GM12878 (cell line): ENCODE data around the gene PRCC. TPM values are rescaled to one million over a fixed set of nuclear protein-coding genes. Genes with fewer than 3 reads are reported as not detected.

Experiments
- ATAC-seq: fragments of 200-7000 bp; cut with Tn5 transposase; 3 replicates; pipeline ENCODE4 v1.9.1; 2020; ENCODE audit warnings: mild to moderate bottlenecking, moderate library complexity
- BruUV-seq: library from RNA; stranded (reverse); fragments of 400-500 nt; replicated peaks from 2 replicates; lab custom pipeline; 2021; lab: Mats Ljungman, UMichigan
- CTCF ChIA-PET: fragments of 300-600 bp; sonication (Branson Sonifier 250); formaldehyde crosslinking; extraction: SDS; loops from one replicate; lab custom pipeline; 2021; ENCODE audit warnings: inconsistent platforms; lab: Yijun Ruan, JAX
- POLR2A ChIA-PET: fragments of 350-600 bp; formaldehyde crosslinking; extraction: SDS; loops from one replicate; lab custom pipeline; 2021; ENCODE audit warnings: inconsistent platforms; lab: Charles Lee
- RAD21 ChIA-PET: fragments of 300-600 bp; sonication (Branson Sonifier 250); formaldehyde crosslinking; loops from one replicate; lab custom pipeline; 2023; ENCODE audit warnings: antibody characterized with exemption; ENCODE audit not compliant: unreplicated experiment; lab: Charles Lee
- SMC1A ChIA-PET: fragments of 300-600 bp; sonication (Branson Sonifier 250); formaldehyde crosslinking; loops from one replicate; lab custom pipeline; 2023; ENCODE audit not compliant: unreplicated experiment, uncharacterized antibody; lab: Charles Lee
- DNase-seq: peaks from one replicate; pipeline ENCODE4 v3.0.0-alpha.2; 2011; ENCODE audit warnings: low read depth, low spot score
- FAIRE-seq: peaks from 3 replicates; lab custom pipeline; 2011; peaks lifted over from hg19 to GRCh38; lab: Jason Lieb, UNC
- H2AFZ ChIP-seq: 2 replicates; pipeline ENCODE4 v1.6.0; 2011; ENCODE audit warnings: low read depth, low read length, control low read depth; ENCODE audit not compliant: control insufficient read depth
- H3K27ac ChIP-seq: 2 replicates; pipeline ENCODE4 v1.5.1; 2011; ENCODE audit warnings: control low read depth; ENCODE audit not compliant: control insufficient read depth, insufficient read depth
- H3K27me3 ChIP-seq, 2 experiments: replicated peaks in 1 of 2; 2 replicates each; pipeline versions ENCODE4 v1.6.0 to v1.6.1; 2011; ENCODE audit warnings: low read length in 1 of 2; ENCODE audit not compliant: control insufficient read depth in 2 of 2, insufficient read depth in 2 of 2
- H3K36me3 ChIP-seq, 2 experiments: 2 replicates each; pipeline ENCODE4 v1.5.1; 2011; ENCODE audit warnings: low read length in 1 of 2; ENCODE audit not compliant: control insufficient read depth in 2 of 2, insufficient read depth in 2 of 2
- H3K4me1 ChIP-seq: 2 replicates; pipeline ENCODE4 v1.6.1; 2011; ENCODE audit warnings: mild to moderate bottlenecking, low read length, moderate library complexity, mixed read lengths; ENCODE audit not compliant: control insufficient read depth, insufficient read depth
- H3K4me2 ChIP-seq: 2 replicates; pipeline ENCODE4 v1.6.0; 2011; ENCODE audit warnings: control low read depth; ENCODE audit not compliant: control insufficient read depth, insufficient read depth
- H3K4me3 ChIP-seq: fragments of 200-600 bp; sonication (generic); 2 replicates; pipeline ENCODE4 v1.5.1; 2016
- H3K79me2 ChIP-seq: 2 replicates; pipeline ENCODE4 v1.6.0; 2011; ENCODE audit warnings: low read length; ENCODE audit not compliant: control insufficient read depth, insufficient read depth
- H3K9ac ChIP-seq: 2 replicates; pipeline ENCODE4 v1.8.0; 2011; ENCODE audit warnings: low read length, control low read depth, mixed read lengths; ENCODE audit not compliant: control insufficient read depth, insufficient read depth
- H3K9me3 ChIP-seq: replicated peaks from 3 replicates; pipeline ENCODE4 v1.5.1; 2011; ENCODE audit warnings: mild to moderate bottlenecking, low read length; ENCODE audit not compliant: control insufficient read depth, insufficient read depth
- H4K20me1 ChIP-seq: 2 replicates; pipeline ENCODE4 v1.6.0; 2011; ENCODE audit not compliant: control insufficient read depth, insufficient read depth
- BHLHE40 ChIP-seq, 2 experiments: fragments of 450-650 bp in 1 of 2; IDR thresholded peaks; 2 replicates each; pipeline ENCODE4 v1.6.1; 2011 to 2017; ENCODE audit warnings: low read depth in 2 of 2, borderline replicate concordance in 1 of 2, improper control_type of control experiment in 1 of 2, low read length in 1 of 2, mild to moderate bottlenecking in 1 of 2
- IKZF2 ChIP-seq, 2 experiments: fragments of 450-650 bp; IDR thresholded peaks; 2 replicates each; pipeline ENCODE4 v1.6.1; 2017; ENCODE audit warnings: mild to moderate bottlenecking in 2 of 2, moderate library complexity in 2 of 2
- LARP7 ChIP-seq: fragments of 450-650 bp; IDR thresholded peaks from 2 replicates; pipeline ENCODE4 v1.6.1; 2017; ENCODE audit warnings: mild to moderate bottlenecking
- POLR2A ChIP-seq: IDR thresholded peaks from 2 replicates; pipeline ENCODE4 v1.6.1; 2011; ENCODE audit warnings: low read depth, mild to moderate bottlenecking, low read length
- RFX5 ChIP-seq: IDR thresholded peaks from 2 replicates; pipeline ENCODE4 v1.6.1; 2011; ENCODE audit warnings: low read depth, low read length, improper control_type of control experiment
- YBX1 ChIP-seq: fragments of 450-650 bp; IDR thresholded peaks from 2 replicates; pipeline ENCODE4 v1.6.1; 2016; ENCODE audit warnings: antibody characterized with exemption
- WGBS: methylation state at CpG from one replicate; pipeline ENCODE4 v1.1.6; 2016; ENCODE audit warnings: low lambda C conversion rate; ENCODE audit not compliant: insufficient replicate concordance, insufficient coverage; ENCODE audit errors: missing lambda C conversion rate; 5-methylcytosine and 5-hydroxymethylcytosine counted together
- in situ Hi-C: fragments of 300-500 bp; cut with MboI; formaldehyde crosslinking; loops from 9 replicates; pipeline ENCODE4 v1.14.3; 2018; ENCODE audit warnings: mixed read lengths
- intact Hi-C: fragments of 100-400 bp; cut with micrococcal nuclease; formaldehyde crosslinking; loops from one replicate; pipeline ENCODE4 v1.14.2; 2022; ENCODE audit not compliant: unreplicated experiment
- polyA plus RNA-seq, 11 experiments: library from polyadenylated mRNA; depleted of rRNA in 4 of 11; unstranded in 6 of 11; stranded (reverse) in 5 of 11; fragments of >200 nt; fragmentation: Nextera tagmentation in 4 of 11; fragmentation: Illumina TruSeq in 1 of 11; extraction: Ambion mirVana in 4 of 11; extraction: Trizol in 1 of 11; gene quantifications; 1 replicate in 1 of 11; 2 replicates in 10 of 11; pipeline versions ENCODE4 v1.2.1 to v1.2.3, GENCODE V29; 2011 to 2016; ENCODE audit warnings: inconsistent platforms in 2 of 11, missing spikeins in 2 of 11, low read depth in 1 of 11
- total RNA-seq, 4 experiments: library from RNA; depleted of rRNA in 3 of 4; stranded (reverse); fragments of >200 nt in 3 of 4; fragmentation: Illumina TruSeq in 1 of 4; extraction: Trizol in 1 of 4; gene quantifications; 2 replicates each; pipeline versions ENCODE4 v1.2.1 to v1.2.3, GENCODE V29; 2013 to 2021
- TF ChIP-seq, protein P1 (sequence below): fragments of 450-650 bp; IDR thresholded peaks from 2 replicates; pipeline ENCODE4 v1.6.1; 2017; ENCODE audit warnings: mild to moderate bottlenecking, moderate library complexity

PRCC gene
- total and polyA plus RNA-seq, 10 of the 15 experiments (the other 5 are each of a cell fraction or from before 2014, with no cell fraction given) = 23.8 to 132 (median 63.1) TPM

DNA sequence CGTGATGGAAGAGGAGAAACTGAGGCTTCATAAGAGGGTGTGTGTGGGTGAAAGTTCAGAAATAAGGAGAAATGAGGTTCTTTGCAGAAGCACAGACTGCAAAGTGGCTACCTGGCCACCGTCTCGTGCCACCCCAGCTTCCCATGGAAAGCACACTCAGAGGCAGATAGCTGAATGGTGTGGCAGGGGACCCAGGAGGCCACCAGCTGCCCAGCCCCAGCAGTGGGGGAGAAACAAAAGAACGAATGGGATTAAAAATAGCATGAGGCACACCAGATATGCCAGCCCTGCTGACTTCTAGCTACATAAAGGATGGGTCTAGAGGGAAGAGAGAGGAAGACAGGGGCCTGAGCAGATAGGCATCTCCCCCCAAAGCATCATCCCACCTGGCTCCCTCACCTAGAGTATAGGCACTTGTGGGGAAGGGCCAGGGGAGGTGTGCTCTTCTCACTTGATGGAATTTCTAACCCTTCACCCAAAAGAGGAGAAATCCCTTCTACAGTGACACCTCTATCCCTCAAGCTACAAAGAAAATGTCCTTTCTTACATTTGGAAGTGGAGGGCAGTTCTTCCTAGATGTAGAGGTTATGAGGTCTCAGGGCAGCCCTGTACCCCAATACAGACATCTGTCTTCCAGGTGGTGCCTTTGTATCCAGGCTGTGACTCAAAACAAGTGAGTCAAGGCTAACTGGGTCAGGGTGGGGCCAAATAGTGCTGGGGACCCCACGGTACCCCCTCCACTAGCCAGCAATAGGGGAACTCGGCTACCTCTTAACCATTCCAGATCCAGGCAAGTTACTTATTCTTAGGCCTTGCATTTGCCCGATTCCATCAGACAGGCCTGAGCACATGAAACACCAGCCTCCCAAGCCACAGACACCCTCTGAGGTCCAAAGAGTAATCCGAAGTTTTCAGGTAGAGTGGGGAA lies 19.3 kb upstream of the PRCC start:
- Histone ChIP-seq H3K4me2 (peak overlapping the region; percentile 99), H3K79me2 (peaks cover 81% of the 10 kb centered on the region), H3K36me3 (peaks cover 16 to 21% of the 10 kb centered on the region in 2 experiments; a peak in 3 of 4 replicates), H3K4me3 (peak overlapping the region; percentile 99), H3K9me3 (no peaks in the 10 kb centered on the region), H3K9ac (peak overlapping the region; percentile 98), H2AFZ (no peak overlapping the region), H3K27me3 (no peaks in the 10 kb centered on the region), H4K20me1 (no peaks in the 10 kb centered on the region), H3K4me1 (peaks cover 20% of the 10 kb centered on the region), H3K27ac (peak overlapping the region; percentile 99)
- CTCF ChIA-PET = interaction anchor here (0.6 to 1.9 kb wide), 5 partner anchors 19 to 144 kb away, joined by 3 to 16 read pairs (median 4); partner anchors contain the start of genes ISG20L2, METTL25B and PRCC
- TF ChIP-seq POLR2A = peak; percentile 19; the same call in 1 of the 2 replicates
- no peak for TF ChIP-seq YBX1
- TF ChIP-seq, protein P1, sequence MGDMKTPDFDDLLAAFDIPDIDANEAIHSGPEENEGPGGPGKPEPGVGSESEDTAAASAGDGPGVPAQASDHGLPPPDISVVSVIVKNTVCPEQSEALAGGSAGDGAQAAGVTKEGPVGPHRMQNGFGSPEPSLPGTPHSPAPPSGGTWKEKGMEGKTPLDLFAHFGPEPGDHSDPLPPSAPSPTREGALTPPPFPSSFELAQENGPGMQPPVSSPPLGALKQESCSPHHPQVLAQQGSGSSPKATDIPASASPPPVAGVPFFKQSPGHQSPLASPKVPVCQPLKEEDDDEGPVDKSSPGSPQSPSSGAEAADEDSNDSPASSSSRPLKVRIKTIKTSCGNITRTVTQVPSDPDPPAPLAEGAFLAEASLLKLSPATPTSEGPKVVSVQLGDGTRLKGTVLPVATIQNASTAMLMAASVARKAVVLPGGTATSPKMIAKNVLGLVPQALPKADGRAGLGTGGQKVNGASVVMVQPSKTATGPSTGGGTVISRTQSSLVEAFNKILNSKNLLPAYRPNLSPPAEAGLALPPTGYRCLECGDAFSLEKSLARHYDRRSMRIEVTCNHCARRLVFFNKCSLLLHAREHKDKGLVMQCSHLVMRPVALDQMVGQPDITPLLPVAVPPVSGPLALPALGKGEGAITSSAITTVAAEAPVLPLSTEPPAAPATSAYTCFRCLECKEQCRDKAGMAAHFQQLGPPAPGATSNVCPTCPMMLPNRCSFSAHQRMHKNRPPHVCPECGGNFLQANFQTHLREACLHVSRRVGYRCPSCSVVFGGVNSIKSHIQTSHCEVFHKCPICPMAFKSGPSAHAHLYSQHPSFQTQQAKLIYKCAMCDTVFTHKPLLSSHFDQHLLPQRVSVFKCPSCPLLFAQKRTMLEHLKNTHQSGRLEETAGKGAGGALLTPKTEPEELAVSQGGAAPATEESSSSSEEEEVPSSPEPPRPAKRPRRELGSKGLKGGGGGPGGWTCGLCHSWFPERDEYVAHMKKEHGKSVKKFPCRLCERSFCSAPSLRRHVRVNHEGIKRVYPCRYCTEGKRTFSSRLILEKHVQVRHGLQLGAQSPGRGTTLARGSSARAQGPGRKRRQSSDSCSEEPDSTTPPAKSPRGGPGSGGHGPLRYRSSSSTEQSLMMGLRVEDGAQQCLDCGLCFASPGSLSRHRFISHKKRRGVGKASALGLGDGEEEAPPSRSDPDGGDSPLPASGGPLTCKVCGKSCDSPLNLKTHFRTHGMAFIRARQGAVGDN = no peak
- no peak for TF ChIP-seq RFX5
- 0 out of 2 replicates have a peak, but pooled peaks have one; percentile 12 for TF ChIP-seq LARP7
- TF ChIP-seq BHLHE40 (IDR thresholded peaks at IDR 0.05; ENCODE audit: borderline replicate concordance in 1 of 2, low read depth in 2 of 2, low read length in 1 of 2) = 0 out of 4 replicates have a peak, but pooled peaks of 1 of the 2 experiments have one; percentile 7
- TF ChIP-seq IKZF2 (IDR thresholded peaks at IDR 0.05) = no peak
- 0% methylated on average over 8 of the region's 8 CpGs for WGBS
- FAIRE-seq (no peak), DNase-seq (no peak), ATAC-seq (no peak)
- RAD21 ChIA-PET = interaction anchor here (1.0 to 2.2 kb wide), 2 partner anchors 21 to 58 kb away, joined by 4 to 12 read pairs; partner anchors contain the start of gene METTL25B
- in situ Hi-C loops = no loop called here
- POLR2A ChIA-PET = interaction anchor here (0.5 to 1.0 kb wide), 6 partner anchors 20 to 1213 kb away, joined by 3 to 7 read pairs (median 3); partner anchors contain the start of gene PRCC
- SMC1A ChIA-PET = interaction anchor here (0.5 to 3.5 kb wide), 4 partner anchors 8 to 142 kb away, joined by 3 to 20 read pairs (median 9); partner anchors contain the start of gene PRCC
- intact Hi-C loops = loop anchor here (10.0 kb wide), 1 partner anchor 243 kb away; the partner anchor contains the start of gene MEF2D
- no TSS peak for BruUV-seq
